SH-SY5Y (cell line): Measurements from ENCODE around the gene DSCAM.

Experiments used
- GATA2 ChIP-seq: IDR thresholded peaks from 2 replicates; pipeline ENCODE4 v1.6.1; 2011; ENCODE audit warnings: mild to moderate bottlenecking, low read depth, low read length
- GATA3 ChIP-seq: IDR thresholded peaks from 2 replicates; pipeline ENCODE4 v1.6.1; 2011; ENCODE audit warnings: low read depth, mild to moderate bottlenecking, low read length, moderate library complexity

Gene DSCAM

GRCh38 chr21:40765811-40766210 is 81.1 kb downstream of the DSCAM start:
- TF ChIP-seq GATA2 (no peak), GATA3 (no peak)

- TF ChIP-seq GATA2 = no peak
- no peak for TF ChIP-seq GATA3
Observed at GRCh38 chr21:40760821-40761220, 86.1 kb downstream of the DSCAM start.

- no peak for TF ChIP-seq GATA3
- TF ChIP-seq GATA2 = no peak
Observed at GRCh38 chr21:40759061-40759460, 87.9 kb downstream of the DSCAM start.

GRCh38 chr21:40757366-40757765 is 89.6 kb downstream of the DSCAM start:
- TF ChIP-seq GATA2 = no peak
- no peak for TF ChIP-seq GATA3

GRCh38 chr21:40754466-40754865 is 92.5 kb downstream of the DSCAM start:
- TF ChIP-seq GATA3 = no peak
- TF ChIP-seq GATA2 = no peak

- TF ChIP-seq GATA3 = no peak
- no peak for TF ChIP-seq GATA2
Observed at GRCh38 chr21:40753756-40754155, 93.2 kb downstream of the DSCAM start.

GRCh38 chr21:40752125-40752524 is 94.8 kb downstream of the DSCAM start:
- TF ChIP-seq GATA3 (no peak), GATA2 (no peak)

- TF ChIP-seq GATA2 = no peak
- no peak for TF ChIP-seq GATA3
Observed at GRCh38 chr21:40751221-40751620, 95.7 kb downstream of the DSCAM start.

GRCh38 chr21:40736145-40736544 is 110.8 kb downstream of the DSCAM start:
- no peak for TF ChIP-seq GATA2

GRCh38 chr21:40733024-40733397 is 113.9 kb downstream of the DSCAM start:
- TF ChIP-seq GATA3 (no peak), GATA2 (no peak)

- no peak for TF ChIP-seq GATA3
- TF ChIP-seq GATA2 = no peak
Observed at GRCh38 chr21:40732253-40733023, 114.5 kb downstream of the DSCAM start.

- TF ChIP-seq GATA3 (no peak), GATA2 (no peak)
Observed at GRCh38 chr21:40731206-40731605, 115.8 kb downstream of the DSCAM start.

- no peak for TF ChIP-seq GATA3
- TF ChIP-seq GATA2 = no peak
Observed at GRCh38 chr21:40730426-40730800, 116.5 kb downstream of the DSCAM start.

- TF ChIP-seq GATA3 (no peak), GATA2 (no peak)
Observed at GRCh38 chr21:40729761-40730425, 117.1 kb downstream of the DSCAM start.

- TF ChIP-seq GATA3 (no peak), GATA2 (no peak)
Observed at GRCh38 chr21:40723966-40724365, 123.0 kb downstream of the DSCAM start.
